22Rv1 (cell line): ENCODE measurements around the gene SEMA7A.

Experiments used
- ZFX ChIP-seq: fragments of 450-650 bp; IDR thresholded peaks from 2 replicates; pipeline ENCODE4 v1.6.1; 2017; ENCODE audit warnings: antibody characterized with exemption, borderline replicate concordance
- TF ChIP-seq, protein P1 (sequence below): fragments of 450-650 bp; IDR thresholded peaks from 2 replicates; pipeline ENCODE4 v1.5.1; 2017; ENCODE audit warnings: mild to moderate bottlenecking

GRCh38 chr15:74383695-74384565 lies 49.8 kb downstream of the SEMA7A start:
- TF ChIP-seq, protein P1, sequence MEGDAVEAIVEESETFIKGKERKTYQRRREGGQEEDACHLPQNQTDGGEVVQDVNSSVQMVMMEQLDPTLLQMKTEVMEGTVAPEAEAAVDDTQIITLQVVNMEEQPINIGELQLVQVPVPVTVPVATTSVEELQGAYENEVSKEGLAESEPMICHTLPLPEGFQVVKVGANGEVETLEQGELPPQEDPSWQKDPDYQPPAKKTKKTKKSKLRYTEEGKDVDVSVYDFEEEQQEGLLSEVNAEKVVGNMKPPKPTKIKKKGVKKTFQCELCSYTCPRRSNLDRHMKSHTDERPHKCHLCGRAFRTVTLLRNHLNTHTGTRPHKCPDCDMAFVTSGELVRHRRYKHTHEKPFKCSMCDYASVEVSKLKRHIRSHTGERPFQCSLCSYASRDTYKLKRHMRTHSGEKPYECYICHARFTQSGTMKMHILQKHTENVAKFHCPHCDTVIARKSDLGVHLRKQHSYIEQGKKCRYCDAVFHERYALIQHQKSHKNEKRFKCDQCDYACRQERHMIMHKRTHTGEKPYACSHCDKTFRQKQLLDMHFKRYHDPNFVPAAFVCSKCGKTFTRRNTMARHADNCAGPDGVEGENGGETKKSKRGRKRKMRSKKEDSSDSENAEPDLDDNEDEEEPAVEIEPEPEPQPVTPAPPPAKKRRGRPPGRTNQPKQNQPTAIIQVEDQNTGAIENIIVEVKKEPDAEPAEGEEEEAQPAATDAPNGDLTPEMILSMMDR, result no peak
- TF ChIP-seq ZFX, result no peak
